Mesodermal cell (in vitro differentiated cells): ENCODE results near the gene SLC35E4.
A peak's percentile ranks its signal among the peaks of the same experiment; 100 is the strongest.

Experiments used
- H3K27ac ChIP-seq: 2 replicates; pipeline ENCODE4 v1.7.0; 2013; ENCODE audit warnings: mild to moderate bottlenecking, low read depth, low read length, moderate library complexity; ENCODE audit not compliant: severe bottlenecking
- H3K36me3 ChIP-seq: 2 replicates; pipeline ENCODE4 v1.7.1; 2013; ENCODE audit warnings: mild to moderate bottlenecking, low read length, moderate library complexity; ENCODE audit not compliant: control insufficient read depth, insufficient read depth
- H3K4me1 ChIP-seq: one replicate; pipeline ENCODE4 v1.7.1; 2013; ENCODE audit warnings: mild to moderate bottlenecking, low read length; ENCODE audit not compliant: insufficient read depth, control insufficient read depth, poor library complexity, severe bottlenecking
- H3K4me3 ChIP-seq: 2 replicates; pipeline ENCODE4 v1.7.0; 2013; ENCODE audit warnings: low read length, control low read depth, mild to moderate bottlenecking; ENCODE audit not compliant: insufficient read depth, poor library complexity, severe bottlenecking; ENCODE audit errors: extremely low read depth
- H3K9me3 ChIP-seq: 2 replicates; pipeline ENCODE4 v1.7.1; 2013; ENCODE audit warnings: mild to moderate bottlenecking, low read length, moderate library complexity; ENCODE audit not compliant: control insufficient read depth
- WGBS, 2 experiments: methylation state at CpG; one replicate each; pipeline ENCODE4 v1.1.5; 2013; ENCODE audit warnings: missing lambda C conversion rate in 2 of 2; ENCODE audit not compliant: insufficient coverage in 2 of 2; 5-methylcytosine and 5-hydroxymethylcytosine counted together

Gene SLC35E4

GRCh38 chr22:30652852-30653251 lies 17.3 kb downstream of the SLC35E4 start:
- WGBS, 2 experiments, result 67% methylated on average over 1 of the region's 2 CpGs; no CpG with 5 or more reads in 1 of the 2 experiments
- no peak overlapping the region for H3K4me3 ChIP-seq
- no peak overlapping the region for H3K27ac ChIP-seq

GRCh38 chr22:30654361-30654760 lies 18.8 kb downstream of the SLC35E4 start:
- Histone ChIP-seq H3K4me3 (no peak overlapping the region), H3K27ac (no peak overlapping the region), H3K9me3 (no peaks in the 10 kb centered on the region), H3K36me3 (no peaks in the 10 kb centered on the region), H3K4me1 (no peaks in the 10 kb centered on the region)
- WGBS, 2 experiments, result 93 to 99% methylated on average over 14 of the region's 14 CpGs

More at GRCh38 chr22:30652852-30653251, 17.3 kb downstream of the SLC35E4 start:
- no peaks in the 10 kb centered on the region for H3K9me3 ChIP-seq
- H3K4me1 ChIP-seq, result no peaks in the 10 kb centered on the region
- no peaks in the 10 kb centered on the region for H3K36me3 ChIP-seq

GRCh38 chr22:30655532-30655931 lies 20.0 kb downstream of the SLC35E4 start:
- no peaks in the 10 kb centered on the region for H3K4me1 ChIP-seq
- 20 to 43% methylated on average over 1 to 2 of the region's 3 CpGs for WGBS, 2 experiments
- no peaks in the 10 kb centered on the region for H3K36me3 ChIP-seq
- no peaks in the 10 kb centered on the region for H3K9me3 ChIP-seq
- H3K4me3 ChIP-seq, result no peak overlapping the region
- no peak overlapping the region for H3K27ac ChIP-seq

- Histone ChIP-seq H3K9me3 (no peaks in the 10 kb centered on the region), H3K36me3 (no peaks in the 10 kb centered on the region), H3K27ac (no peak overlapping the region), H3K4me3 (no peak overlapping the region), H3K4me1 (peaks cover 4% of the 10 kb centered on the region)
- 90 to 95% methylated on average over 4 of the region's 4 CpGs for WGBS, 2 experiments
Observed at GRCh38 chr22:30662040-30662439, 26.5 kb downstream of the SLC35E4 start.

- Histone ChIP-seq H3K27ac (no peak overlapping the region), H3K36me3 (no peaks in the 10 kb centered on the region), H3K9me3 (no peaks in the 10 kb centered on the region), H3K4me3 (no peak overlapping the region), H3K4me1 (peaks cover 5% of the 10 kb centered on the region)
- WGBS, 2 experiments, result 94 to 97% methylated on average over 10 to 13 of the region's 13 CpGs
Observed at GRCh38 chr22:30664798-30665197, 29.2 kb downstream of the SLC35E4 start.

GRCh38 chr22:30665266-30665665 lies 29.7 kb downstream of the SLC35E4 start:
- Histone ChIP-seq H3K9me3 (no peaks in the 10 kb centered on the region), H3K36me3 (no peaks in the 10 kb centered on the region), H3K4me1 (peaks cover 5% of the 10 kb centered on the region), H3K27ac (no peak overlapping the region), H3K4me3 (no peak overlapping the region)
- 60 to 95% methylated on average over 1 to 2 of the region's 2 CpGs for WGBS, 2 experiments

- no peaks in the 10 kb centered on the region for H3K36me3 ChIP-seq
- WGBS, 2 experiments, result 87 to 93% methylated on average over 2 of the region's 4 CpGs
- no peak overlapping the region for H3K4me3 ChIP-seq
- H3K27ac ChIP-seq, result no peak overlapping the region
- H3K4me1 ChIP-seq, result peaks cover 5% of the 10 kb centered on the region
- no peaks in the 10 kb centered on the region for H3K9me3 ChIP-seq
Observed at GRCh38 chr22:30665786-30666185, 30.2 kb downstream of the SLC35E4 start.

- Histone ChIP-seq H3K4me1 (peaks cover 5% of the 10 kb centered on the region), H3K4me3 (peak overlapping the region; percentile 61), H3K9me3 (no peaks in the 10 kb centered on the region), H3K27ac (no peak overlapping the region), H3K36me3 (no peaks in the 10 kb centered on the region)
- 18 to 27% methylated on average over 17 to 18 of the region's 18 CpGs for WGBS, 2 experiments
Observed at GRCh38 chr22:30667107-30667493, 31.5 kb downstream of the SLC35E4 start.

- Histone ChIP-seq H3K4me3 (peak within 1 kb of the TSS; percentile 61), H3K4me1 (peaks cover 5% of the 10 kb centered on the region), H3K9me3 (no peaks in the 10 kb centered on the region), H3K27ac (peak within 1 kb of the TSS; percentile 41), H3K36me3 (no peaks in the 10 kb centered on the region)
- WGBS, 2 experiments, result 0 to 1% methylated on average over 65 to 77 of the region's 77 CpGs
Observed at GRCh38 chr22:30667494-30668385, 32.2 kb downstream of the SLC35E4 start, which contains the start of gene DUSP18. Gene DUSP18 (minus strand): TSS chr22:30667875. CDS start chr22:30664003, 3,872 bp downstream.

GRCh38 chr22:30668386-30668710 lies 32.8 kb downstream of the SLC35E4 start:
- Histone ChIP-seq H3K9me3 (no peaks in the 10 kb centered on the region), H3K27ac (no peak overlapping the region), H3K4me1 (peaks cover 5% of the 10 kb centered on the region), H3K36me3 (no peaks in the 10 kb centered on the region), H3K4me3 (peak overlapping the region; percentile 61)
- WGBS, 2 experiments, result 13 to 22% methylated on average over 7 to 8 of the region's 10 CpGs

GRCh38 chr22:30671071-30671470 lies 35.5 kb downstream of the SLC35E4 start:
- WGBS, 2 experiments, result 57 to 88% methylated on average over 1 of the region's 3 CpGs
- no peak overlapping the region for H3K27ac ChIP-seq
- peaks cover 5% of the 10 kb centered on the region for H3K4me1 ChIP-seq
- no peaks in the 10 kb centered on the region for H3K9me3 ChIP-seq
- H3K4me3 ChIP-seq, result no peak overlapping the region
- H3K36me3 ChIP-seq, result no peaks in the 10 kb centered on the region
